Spinal cord (tissue), 10 donors: ENCODE results near the gene TSC2. TPM values are rescaled to one million over a fixed set of nuclear protein-coding genes. Genes with fewer than 3 reads are reported as not detected.

Experiments used
- DNase-seq, 6 donors: peaks; one replicate each; pipeline versions ENCODE4 v3.0.0 to v3.0.0-alpha.2; 2013 to 2015; ENCODE audit warnings: low spot score in 6 of 6, low read depth in 4 of 6
- H3K27ac ChIP-seq: one replicate; pipeline ENCODE4 v1.5.1; 2013; ENCODE audit warnings: low read depth, low read length, control low read depth
- H3K27me3 ChIP-seq: one replicate; pipeline ENCODE4 v1.6.1; 2013; ENCODE audit warnings: low read length; ENCODE audit not compliant: control insufficient read depth, insufficient read depth
- H3K36me3 ChIP-seq: one replicate; pipeline ENCODE4 v1.6.1; 2013; ENCODE audit warnings: low read length; ENCODE audit not compliant: control insufficient read depth, insufficient read depth
- H3K4me1 ChIP-seq: one replicate; pipeline ENCODE4 v1.6.1; 2013; ENCODE audit warnings: low read length; ENCODE audit not compliant: control insufficient read depth, insufficient read depth
- H3K4me3 ChIP-seq: one replicate; pipeline ENCODE4 v1.5.1; 2013; ENCODE audit warnings: low read depth, low read length, control low read depth
- H3K9me3 ChIP-seq: one replicate; pipeline ENCODE4 v1.6.1; 2013; ENCODE audit warnings: low read length; ENCODE audit not compliant: control insufficient read depth, insufficient read depth
- WGBS: methylation state at CpG from one replicate; pipeline ENCODE4 v1.1.5; 2013; ENCODE audit warnings: missing lambda C conversion rate; ENCODE audit not compliant: insufficient coverage; 5-methylcytosine and 5-hydroxymethylcytosine counted together
- polyA plus RNA-seq, 2 donors: library from polyadenylated mRNA; unstranded; fragments of 120-200 nt; gene quantifications; one replicate each; pipeline ENCODE4 v1.2.1, GENCODE V29; 2013; ENCODE audit not compliant: insufficient read length in 2 of 2
- total RNA-seq, 2 donors: library from RNA; depleted of rRNA in 1 of 2; stranded (reverse); fragments of 120-200 nt in 1 of 2; fragments of >200 nt in 1 of 2; gene quantifications; one replicate each; pipeline versions ENCODE4 v1.2.3 to v1.2.4, GENCODE V29; 2013 to 2014
- donor health status: healthy.

Gene TSC2
- total and polyA plus RNA-seq, 4 donors, result 39.6 to 231 (median 117) TPM

GRCh38 chr16:2061526-2061925, 13.7 kb downstream of the TSC2 start:
- H3K9me3 ChIP-seq, result no peaks in the 10 kb centered on the region
- peaks cover 97% of the 10 kb centered on the region for H3K36me3 ChIP-seq
- H3K4me1 ChIP-seq, result peaks cover 2% of the 10 kb centered on the region
- 96% methylated on average over 13 of the region's 13 CpGs for WGBS
- no peak overlapping the region for H3K4me3 ChIP-seq
- H3K27me3 ChIP-seq, result no peaks in the 10 kb centered on the region
- no peak overlapping the region for H3K27ac ChIP-seq
- no peak for DNase-seq

GRCh38 chr16:2062801-2063200, 15.0 kb downstream of the TSC2 start:
- H3K27ac ChIP-seq, result no peak overlapping the region
- peaks cover 97% of the 10 kb centered on the region for H3K36me3 ChIP-seq
- H3K4me3 ChIP-seq, result no peak overlapping the region
- 94% methylated on average over 28 of the region's 28 CpGs for whole genome bisulfite sequencing
- H3K9me3 ChIP-seq, result no peaks in the 10 kb centered on the region
- no peak for DNase-seq
- H3K4me1 ChIP-seq, result no peaks in the 10 kb centered on the region
- H3K27me3 ChIP-seq, result no peaks in the 10 kb centered on the region

- H3K4me3 ChIP-seq, result no peak overlapping the region
- no peaks in the 10 kb centered on the region for H3K9me3 ChIP-seq
- no peak overlapping the region for H3K27ac ChIP-seq
- H3K27me3 ChIP-seq, result no peaks in the 10 kb centered on the region
- peaks cover 97% of the 10 kb centered on the region for H3K36me3 ChIP-seq
- WGBS, result 95% methylated on average over 25 of the region's 25 CpGs
- no peaks in the 10 kb centered on the region for H3K4me1 ChIP-seq
- DNase-seq, result no peak
Observed at GRCh38 chr16:2063861-2064260, 16.1 kb downstream of the TSC2 start.

GRCh38 chr16:2064368-2064945, 16.7 kb downstream of the TSC2 start:
- Histone ChIP-seq H3K36me3 (peaks cover 94% of the 10 kb centered on the region), H3K9me3 (no peaks in the 10 kb centered on the region), H3K27ac (no peak overlapping the region), H3K4me1 (no peaks in the 10 kb centered on the region), H3K27me3 (no peaks in the 10 kb centered on the region), H3K4me3 (no peak overlapping the region)
- WGBS, result 94% methylated on average over 16 of the region's 16 CpGs
- DNase-seq, result no peak

- WGBS, result 96% methylated on average over 8 of the region's 11 CpGs
- H3K27ac ChIP-seq, result no peak overlapping the region
- no peaks in the 10 kb centered on the region for H3K9me3 ChIP-seq
- DNase-seq, result no peak
- H3K36me3 ChIP-seq, result peaks cover 93% of the 10 kb centered on the region
- no peaks in the 10 kb centered on the region for H3K27me3 ChIP-seq
- H3K4me1 ChIP-seq, result no peaks in the 10 kb centered on the region
- no peak overlapping the region for H3K4me3 ChIP-seq
Observed at GRCh38 chr16:2066139-2066538, 18.4 kb downstream of the TSC2 start.

- Histone ChIP-seq H3K4me3 (no peak overlapping the region), H3K27ac (no peak overlapping the region), H3K9me3 (no peaks in the 10 kb centered on the region), H3K36me3 (peaks cover 96% of the 10 kb centered on the region), H3K4me1 (no peaks in the 10 kb centered on the region), H3K27me3 (no peaks in the 10 kb centered on the region)
- no peak for DNase-seq
- 92% methylated on average over 29 of the region's 29 CpGs for WGBS
Observed at GRCh38 chr16:2070576-2071453, 23.0 kb downstream of the TSC2 start.

- Histone ChIP-seq H3K4me3 (no peak overlapping the region), H3K4me1 (no peaks in the 10 kb centered on the region), H3K36me3 (peaks cover 96% of the 10 kb centered on the region), H3K27me3 (no peaks in the 10 kb centered on the region), H3K27ac (no peak overlapping the region), H3K9me3 (no peaks in the 10 kb centered on the region)
- DNase-seq, result no peak
- WGBS, result 85% methylated on average over 34 of the region's 34 CpGs
Observed at GRCh38 chr16:2071454-2072202, 23.8 kb downstream of the TSC2 start.

GRCh38 chr16:2072926-2073325, 25.1 kb downstream of the TSC2 start:
- H3K27me3 ChIP-seq, result no peaks in the 10 kb centered on the region
- H3K27ac ChIP-seq, result no peak overlapping the region
- H3K4me3 ChIP-seq, result no peak overlapping the region
- no peak for DNase-seq
- peaks cover 96% of the 10 kb centered on the region for H3K36me3 ChIP-seq
- H3K9me3 ChIP-seq, result no peaks in the 10 kb centered on the region
- H3K4me1 ChIP-seq, result no peaks in the 10 kb centered on the region
- 92% methylated on average over 8 of the region's 8 CpGs for WGBS

GRCh38 chr16:2074071-2074470, 26.3 kb downstream of the TSC2 start:
- 98% methylated on average over 20 of the region's 20 CpGs for WGBS
- Histone ChIP-seq H3K4me3 (no peak overlapping the region), H3K27ac (no peak overlapping the region), H3K27me3 (no peaks in the 10 kb centered on the region), H3K36me3 (peaks cover 96% of the 10 kb centered on the region), H3K4me1 (no peaks in the 10 kb centered on the region), H3K9me3 (no peaks in the 10 kb centered on the region)
- DNase-seq, result no peak
